K562 (cell line): ENCODE results near the gene JUND. TPM values are rescaled to one million over a fixed set of nuclear protein-coding genes. Genes with fewer than 3 reads are reported as not detected.

Source experiments
- ATF3 ChIP-seq, 2 experiments: fragments of 450-650 bp in 1 of 2; sonication (generic) in 1 of 2; formaldehyde crosslinking in 1 of 2; IDR thresholded peaks in 1 of 2; conservative IDR thresholded peaks in 1 of 2; 2 replicates each; pipeline versions ENCODE4 v1.6.1 to v1.8.1; 2016 to 2023; ENCODE audit warnings: mild to moderate bottlenecking in 2 of 2, moderate library complexity in 2 of 2, inconsistent platforms in 1 of 2, missing genetic modification reagents in 1 of 2
- CBX5 ChIP-seq: IDR thresholded peaks from 2 replicates; pipeline ENCODE4 v1.6.1; 2014; ENCODE audit warnings: low read depth, borderline replicate concordance
- CHD4 ChIP-seq: fragments of 200-600 bp; sonication (generic); IDR thresholded peaks from 3 replicates; pipeline ENCODE4 v1.6.1; 2012; ENCODE audit warnings: low read depth, mild to moderate bottlenecking, mixed read lengths, low read length, inconsistent platforms; ENCODE audit not compliant: insufficient read depth, insufficient replicate concordance, poor library complexity, severe bottlenecking
- EGR1 ChIP-seq: fragments of 450-650 bp; conservative IDR thresholded peaks from 2 replicates; pipeline ENCODE4 v1.6.1; 2017; ENCODE audit warnings: mild to moderate bottlenecking
- FOXK1 ChIP-seq: sonication (generic); formaldehyde crosslinking; IDR thresholded peaks from 2 replicates; pipeline ENCODE4 v1.8.0; 2022; ENCODE audit warnings: missing genetic modification reagents, mild to moderate bottlenecking, borderline replicate concordance
- GATAD2A ChIP-seq: fragments of 450-650 bp; IDR thresholded peaks from 2 replicates; pipeline ENCODE4 v1.6.1; 2017
- HNRNPUL1 ChIP-seq: fragments of 200-400 bp; formaldehyde crosslinking; IDR thresholded peaks from 2 replicates; pipeline ENCODE4 v1.6.1; 2017; ENCODE audit warnings: low read length
- NR4A1 ChIP-seq, 2 experiments: fragments of 250-450 bp in 1 of 2; fragments of 450-650 bp in 1 of 2; sonication (Bioruptor Pico) in 1 of 2; IDR thresholded peaks; 2 replicates each; pipeline versions ENCODE4 v1.4.0 to v1.6.1; 2016 to 2020; ENCODE audit warnings: mild to moderate bottlenecking in 2 of 2, missing compliant biosample characterization in 1 of 2, missing genetic modification characterization in 1 of 2, moderate library complexity in 1 of 2
- PHF8 ChIP-seq: fragments of 200-600 bp; sonication (generic); IDR thresholded peaks from 2 replicates; pipeline ENCODE4 v1.6.1; 2012; ENCODE audit warnings: mixed run types, mild to moderate bottlenecking, inconsistent platforms, low read length, moderate library complexity, borderline replicate concordance
- TAL1 ChIP-seq: fragments of 450-650 bp; IDR thresholded peaks from 2 replicates; pipeline ENCODE4 v1.6.1; 2016; ENCODE audit warnings: mild to moderate bottlenecking
- TCF15 ChIP-seq: fragments of 250-450 bp; sonication (Bioruptor Pico); IDR thresholded peaks from 2 replicates; pipeline ENCODE4 v1.8.0; 2022; ENCODE audit warnings: moderate library complexity, mild to moderate bottlenecking, inconsistent platforms
- TCF7L2 ChIP-seq: fragments of 150-350 bp; IDR thresholded peaks from 2 replicates; pipeline ENCODE4 v1.6.1; 2016; ENCODE audit warnings: low read depth, mild to moderate bottlenecking, low read length, moderate library complexity
- TFAM ChIP-seq: fragments of 250-450 bp; sonication (Bioruptor Pico); conservative IDR thresholded peaks from 2 replicates; pipeline ENCODE4 v1.5.0; 2021; ENCODE audit warnings: mild to moderate bottlenecking, moderate library complexity
- TOE1 ChIP-seq, 2 experiments: fragments of 450-650 bp in 1 of 2; sonication (generic) in 1 of 2; formaldehyde crosslinking in 1 of 2; IDR thresholded peaks; 2 replicates each; pipeline versions ENCODE4 v1.7.1 to v1.8.0; 2016 to 2022; ENCODE audit warnings: borderline replicate concordance in 2 of 2, mild to moderate bottlenecking in 2 of 2, antibody characterized with exemption in 1 of 2, inconsistent platforms in 1 of 2, low read depth in 1 of 2, missing genetic modification reagents in 1 of 2, moderate library complexity in 1 of 2
- ZBED1 ChIP-seq: IDR thresholded peaks from 2 replicates; pipeline ENCODE4 v1.6.1; 2014
- ZC3H8 ChIP-seq: fragments of 450-650 bp; IDR thresholded peaks from 2 replicates; pipeline ENCODE4 v1.6.1; 2017
- ZKSCAN1 ChIP-seq: fragments of 150-350 bp; IDR thresholded peaks from 2 replicates; pipeline ENCODE4 v1.6.1; 2016; ENCODE audit warnings: low read depth, low read length
- ZNF507 ChIP-seq: conservative IDR thresholded peaks from 2 replicates; pipeline ENCODE4 v1.6.1; 2017; ENCODE audit warnings: missing genetic modification characterization, missing compliant biosample characterization
- ZSCAN32 ChIP-seq: fragments of 450-650 bp; formaldehyde crosslinking; IDR thresholded peaks from 2 replicates; pipeline ENCODE4 v1.4.0; 2020; ENCODE audit warnings: mild to moderate bottlenecking, moderate library complexity
- polyA plus RNA-seq, 8 experiments: library from polyadenylated mRNA; depleted of rRNA in 4 of 8; stranded (reverse) in 5 of 8; unstranded in 3 of 8; fragments of >200 nt; fragmentation: Nextera tagmentation in 2 of 8; fragmentation: Illumina TruSeq in 1 of 8; extraction: Ambion mirVana in 2 of 8; extraction: Trizol in 1 of 8; gene quantifications; 2 replicates each; pipeline versions ENCODE4 v1.2.1 to v1.2.3, GENCODE V29; 2011 to 2014; ENCODE audit warnings: inconsistent platforms in 1 of 8, missing spikeins in 1 of 8
- total RNA-seq, 7 experiments: library from RNA; depleted of rRNA in 6 of 7; stranded (reverse); fragments of >200 nt in 6 of 7; fragmentation: Illumina TruSeq in 2 of 7; extraction: Trizol in 2 of 7; gene quantifications; 2 replicates each; pipeline versions ENCODE4 v1.2.1 to v1.2.3, GENCODE V29; 2011 to 2021; ENCODE audit warnings: low replicate concordance in 1 of 7
- TF ChIP-seq, protein P1 (sequence below): sonication (generic); formaldehyde crosslinking; IDR thresholded peaks from 2 replicates; pipeline ENCODE4 v1.8.0; 2022; ENCODE audit warnings: missing genetic modification reagents, mild to moderate bottlenecking, borderline replicate concordance
- TF ChIP-seq, protein P2 (sequence below): fragments of 450-650 bp; IDR thresholded peaks from 2 replicates; pipeline ENCODE4 v1.6.1; 2017; ENCODE audit warnings: antibody characterized with exemption

JUND gene
- total and polyA plus RNA-seq, 9 of the 15 experiments (the other 6 are each of a cell fraction or from before 2014, with no cell fraction given) = 6.4 to 286 (median 42.3) TPM

- no peak for TF ChIP-seq NR4A1 (CRISPR knock-in tag; IDR thresholded peaks at IDR 0.05)
- peak; percentile 78; the same call in 1 of the 2 replicates for TF ChIP-seq NR4A1 (tag; IDR thresholded peaks at IDR 0.05)
- TF ChIP-seq ZNF507 (tag) = no peak
- peak; percentile 52 for TF ChIP-seq ATF3 (IDR thresholded peaks at IDR 0.05)
- no peak; the same call in 1 of the 2 replicates for TF ChIP-seq ATF3 (CRISPR knock-in tag; conservative IDR thresholded peaks at IDR 0.05)
- TF ChIP-seq, protein P1, sequence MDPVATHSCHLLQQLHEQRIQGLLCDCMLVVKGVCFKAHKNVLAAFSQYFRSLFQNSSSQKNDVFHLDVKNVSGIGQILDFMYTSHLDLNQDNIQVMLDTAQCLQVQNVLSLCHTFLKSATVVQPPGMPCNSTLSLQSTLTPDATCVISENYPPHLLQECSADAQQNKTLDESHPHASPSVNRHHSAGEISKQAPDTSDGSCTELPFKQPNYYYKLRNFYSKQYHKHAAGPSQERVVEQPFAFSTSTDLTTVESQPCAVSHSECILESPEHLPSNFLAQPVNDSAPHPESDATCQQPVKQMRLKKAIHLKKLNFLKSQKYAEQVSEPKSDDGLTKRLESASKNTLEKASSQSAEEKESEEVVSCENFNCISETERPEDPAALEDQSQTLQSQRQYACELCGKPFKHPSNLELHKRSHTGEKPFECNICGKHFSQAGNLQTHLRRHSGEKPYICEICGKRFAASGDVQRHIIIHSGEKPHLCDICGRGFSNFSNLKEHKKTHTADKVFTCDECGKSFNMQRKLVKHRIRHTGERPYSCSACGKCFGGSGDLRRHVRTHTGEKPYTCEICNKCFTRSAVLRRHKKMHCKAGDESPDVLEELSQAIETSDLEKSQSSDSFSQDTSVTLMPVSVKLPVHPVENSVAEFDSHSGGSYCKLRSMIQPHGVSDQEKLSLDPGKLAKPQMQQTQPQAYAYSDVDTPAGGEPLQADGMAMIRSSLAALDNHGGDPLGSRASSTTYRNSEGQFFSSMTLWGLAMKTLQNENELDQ (CRISPR knock-in tag) = peak; percentile 89
- TF ChIP-seq ZBED1 = no peak
- TF ChIP-seq EGR1 = peak; percentile 99
- peak; percentile 47; the same call in 1 of the 2 replicates for TF ChIP-seq GATAD2A
- peak; percentile 55 for TF ChIP-seq TOE1 (IDR thresholded peaks at IDR 0.05; ENCODE audit: borderline replicate concordance)
- peak; percentile 52; the same call in 1 of the 2 replicates for TF ChIP-seq TOE1 (CRISPR knock-in tag; IDR thresholded peaks at IDR 0.05; ENCODE audit: borderline replicate concordance, low read depth)
- TF ChIP-seq ZKSCAN1 = 0 out of 2 replicates have a peak, but pooled peaks have one; percentile 4
- TF ChIP-seq ZSCAN32 (CRISPR knock-in tag) = no peak
- no peak for TF ChIP-seq HNRNPUL1
- peak; percentile 80; the same call in 1 of the 2 replicates for TF ChIP-seq FOXK1 (CRISPR knock-in tag)
- TF ChIP-seq, protein P2, sequence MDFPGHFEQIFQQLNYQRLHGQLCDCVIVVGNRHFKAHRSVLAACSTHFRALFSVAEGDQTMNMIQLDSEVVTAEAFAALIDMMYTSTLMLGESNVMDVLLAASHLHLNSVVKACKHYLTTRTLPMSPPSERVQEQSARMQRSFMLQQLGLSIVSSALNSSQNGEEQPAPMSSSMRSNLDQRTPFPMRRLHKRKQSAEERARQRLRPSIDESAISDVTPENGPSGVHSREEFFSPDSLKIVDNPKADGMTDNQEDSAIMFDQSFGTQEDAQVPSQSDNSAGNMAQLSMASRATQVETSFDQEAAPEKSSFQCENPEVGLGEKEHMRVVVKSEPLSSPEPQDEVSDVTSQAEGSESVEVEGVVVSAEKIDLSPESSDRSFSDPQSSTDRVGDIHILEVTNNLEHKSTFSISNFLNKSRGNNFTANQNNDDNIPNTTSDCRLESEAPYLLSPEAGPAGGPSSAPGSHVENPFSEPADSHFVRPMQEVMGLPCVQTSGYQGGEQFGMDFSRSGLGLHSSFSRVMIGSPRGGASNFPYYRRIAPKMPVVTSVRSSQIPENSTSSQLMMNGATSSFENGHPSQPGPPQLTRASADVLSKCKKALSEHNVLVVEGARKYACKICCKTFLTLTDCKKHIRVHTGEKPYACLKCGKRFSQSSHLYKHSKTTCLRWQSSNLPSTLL = peak; percentile 56; the same call in 1 of the 2 replicates
- no peak for TF ChIP-seq TCF7L2
- peak; percentile 69; the same call in 1 of the 2 replicates for TF ChIP-seq PHF8
- TF ChIP-seq CHD4 = no peak
- no peak for TF ChIP-seq TCF15 (CRISPR knock-in tag)
- TF ChIP-seq TFAM = no peak
- 0 out of 2 replicates have a peak, but pooled peaks have one; percentile 26 for TF ChIP-seq TAL1
- no peak for TF ChIP-seq CBX5
- TF ChIP-seq ZC3H8 = no peak
These were observed 10.4 kb upstream of the JUND start (continued) for GRCh38 chr19:18291590-18292461.
